ENCODE data around the gene PARD3B.

Gene PARD3B

GRCh38 chr2:204645018-204645773, 99.9 kb downstream of the PARD3B start:
- Histone ChIP-seq H3K27ac (ENCODE audit: poor library complexity, severe bottlenecking) (no peak overlapping the region), H3K36me3 (ENCODE audit: low read depth) (no peaks in the 10 kb centered on the region), H3K9me3 (ENCODE audit: severe bottlenecking) (no peaks in the 10 kb centered on the region), H3K4me3 (ENCODE audit: severe bottlenecking) (no peak overlapping the region), H3K4me1 (ENCODE audit: insufficient read depth, poor library complexity, severe bottlenecking) (peaks cover 3% of the 10 kb centered on the region), H3K27me3 (ENCODE audit: insufficient read depth, poor library complexity, severe bottlenecking) (no peaks in the 10 kb centered on the region)
- no peak for DNase-seq (ENCODE audit: low spot score)
- no peak for TF ChIP-seq CTCF (IDR thresholded peaks at IDR 0.05; ENCODE audit: poor library complexity, severe bottlenecking)
- peak; percentile 76 for ATAC-seq (ENCODE audit: low read depth)

GRCh38 chr2:204647626-204648025, 102.4 kb downstream of the PARD3B start:
- TF ChIP-seq CTCF (IDR thresholded peaks at IDR 0.05; ENCODE audit: poor library complexity, severe bottlenecking) = no peak
- no peaks in the 10 kb centered on the region for H3K36me3 ChIP-seq (ENCODE audit: low read depth)
- no peak overlapping the region for H3K4me3 ChIP-seq (ENCODE audit: severe bottlenecking)
- H3K27me3 ChIP-seq (ENCODE audit: insufficient read depth, poor library complexity, severe bottlenecking) = no peaks in the 10 kb centered on the region
- no peak overlapping the region for H3K27ac ChIP-seq (ENCODE audit: poor library complexity, severe bottlenecking)
- ATAC-seq (ENCODE audit: low read depth) (no peak), DNase-seq (ENCODE audit: low spot score) (no peak)
- no peaks in the 10 kb centered on the region for H3K9me3 ChIP-seq (ENCODE audit: severe bottlenecking)
- peaks cover 3% of the 10 kb centered on the region for H3K4me1 ChIP-seq (ENCODE audit: insufficient read depth, poor library complexity, severe bottlenecking)

- no peak for ATAC-seq (ENCODE audit: low read depth)
- H3K4me3 ChIP-seq (ENCODE audit: severe bottlenecking) = no peak overlapping the region
- no peaks in the 10 kb centered on the region for H3K27me3 ChIP-seq (ENCODE audit: insufficient read depth, poor library complexity, severe bottlenecking)
- H3K9me3 ChIP-seq (ENCODE audit: severe bottlenecking) = no peaks in the 10 kb centered on the region
- no peak for DNase-seq (ENCODE audit: low spot score)
- no peaks in the 10 kb centered on the region for H3K36me3 ChIP-seq (ENCODE audit: low read depth)
- no peak overlapping the region for H3K27ac ChIP-seq (ENCODE audit: poor library complexity, severe bottlenecking)
- no peak for TF ChIP-seq CTCF (IDR thresholded peaks at IDR 0.05; ENCODE audit: poor library complexity, severe bottlenecking)
- peaks cover 3% of the 10 kb centered on the region for H3K4me1 ChIP-seq (ENCODE audit: insufficient read depth, poor library complexity, severe bottlenecking)
Observed at GRCh38 chr2:204650611-204651010, 105.3 kb downstream of the PARD3B start.

- H3K27me3 ChIP-seq (ENCODE audit: insufficient read depth, poor library complexity, severe bottlenecking) = no peaks in the 10 kb centered on the region
- peaks cover 3% of the 10 kb centered on the region for H3K4me1 ChIP-seq (ENCODE audit: insufficient read depth, poor library complexity, severe bottlenecking)
- no peak for TF ChIP-seq CTCF (IDR thresholded peaks at IDR 0.05; ENCODE audit: poor library complexity, severe bottlenecking)
- H3K4me3 ChIP-seq (ENCODE audit: severe bottlenecking) = no peak overlapping the region
- no peaks in the 10 kb centered on the region for H3K9me3 ChIP-seq (ENCODE audit: severe bottlenecking)
- ATAC-seq (ENCODE audit: low read depth) = no peak
- DNase-seq (ENCODE audit: low spot score) = no peak
- H3K27ac ChIP-seq (ENCODE audit: poor library complexity, severe bottlenecking) = no peak overlapping the region
- no peaks in the 10 kb centered on the region for H3K36me3 ChIP-seq (ENCODE audit: low read depth)
Observed at GRCh38 chr2:204652063-204652462, 106.8 kb downstream of the PARD3B start.

- no peak for TF ChIP-seq CTCF (IDR thresholded peaks at IDR 0.05; ENCODE audit: poor library complexity, severe bottlenecking)
- DNase-seq (ENCODE audit: low spot score) = no peak
- H3K9me3 ChIP-seq (ENCODE audit: severe bottlenecking) = no peaks in the 10 kb centered on the region
- ATAC-seq (ENCODE audit: low read depth) = no peak
- no peak overlapping the region for H3K4me3 ChIP-seq (ENCODE audit: severe bottlenecking)
- H3K4me1 ChIP-seq (ENCODE audit: insufficient read depth, poor library complexity, severe bottlenecking) = peaks cover 3% of the 10 kb centered on the region
- H3K27ac ChIP-seq (ENCODE audit: poor library complexity, severe bottlenecking) = no peak overlapping the region
- no peaks in the 10 kb centered on the region for H3K27me3 ChIP-seq (ENCODE audit: insufficient read depth, poor library complexity, severe bottlenecking)
- H3K36me3 ChIP-seq (ENCODE audit: low read depth) = no peaks in the 10 kb centered on the region
Observed at GRCh38 chr2:204654669-204655068, 109.4 kb downstream of the PARD3B start.
